B cell (primary cell): ENCODE results near the gene TUBG1.

Experiments used
- CTCF ChIP-seq: fragments of 200-600 bp; IDR thresholded peaks from one replicate; pipeline ENCODE4 v1.8.0; 2022; ENCODE audit warnings: antibody characterized with exemption, mild to moderate bottlenecking
- EZH2 ChIP-seq: IDR thresholded peaks from 2 replicates; pipeline ENCODE4 v1.6.1; 2012; ENCODE audit warnings: borderline replicate concordance, low read depth, mild to moderate bottlenecking, moderate library complexity, low read length; ENCODE audit not compliant: insufficient read depth, poor library complexity, severe bottlenecking

GRCh38 chr17:42586514-42587230 is 22.8 kb upstream of the TUBG1 start:
- TF ChIP-seq CTCF (no peak), EZH2 (no peak)
